Measurements from ENCODE around the gene ISY1. TPM values are rescaled to one million over a fixed set of nuclear protein-coding genes. Genes with fewer than 3 reads are reported as not detected.
"Not testable (repeated sequence)": the region's sequence is repeated elsewhere in the genome, so short reads cannot be mapped to it uniquely, and the experiment has no call there.

Gene ISY1
- total RNA-seq, 1 donor from 2014 or later = 25.9 TPM

GRCh38 chr3:129123314-129124060 lies 37.4 kb downstream of the ISY1 start:
- no peak for DNase-seq
- no peak for ATAC-seq
- intact Hi-C loops (cut with micrococcal nuclease) = no loop called here

GRCh38 chr3:129122412-129123011 lies 38.4 kb downstream of the ISY1 start:
- DNase-seq (no peak), ATAC-seq (peak; percentile 4)
- intact Hi-C loops (cut with micrococcal nuclease) = no loop called here

- peak; percentile 92 for DNase-seq
- intact Hi-C loops (cut with micrococcal nuclease) = no loop called here
- ATAC-seq = peak; percentile 89
Observed at GRCh38 chr3:129121792-129122411, 39.0 kb downstream of the ISY1 start, which contains the start of gene RAB43. Gene RAB43 (minus strand): TSS chr3:129121804. CDS start chr3:129121489, 315 bp downstream.

GRCh38 chr3:129121016-129121791 lies 39.7 kb downstream of the ISY1 start:
- DNase-seq (no peak), ATAC-seq (peak; percentile 1)
- intact Hi-C loops (cut with micrococcal nuclease) = no loop called here

- intact Hi-C loops (cut with micrococcal nuclease) = no loop called here
- DNase-seq = peak; percentile 86
- ATAC-seq = peak; percentile 51
Observed at GRCh38 chr3:129120254-129121004, 40.4 kb downstream of the ISY1 start.

GRCh38 chr3:129119365-129120100 lies 41.3 kb downstream of the ISY1 start:
- ATAC-seq (no peak), DNase-seq (no peak)
- intact Hi-C loops (cut with micrococcal nuclease) = no loop called here

GRCh38 chr3:129118745-129119144 lies 42.1 kb downstream of the ISY1 start:
- DNase-seq = no peak
- intact Hi-C loops (cut with micrococcal nuclease) = no loop called here
- ATAC-seq = no peak

GRCh38 chr3:129117134-129117533 lies 43.7 kb downstream of the ISY1 start:
- intact Hi-C loops (cut with micrococcal nuclease) = no loop called here
- DNase-seq = no peak
- no peak for ATAC-seq

- intact Hi-C loops (cut with micrococcal nuclease) = no loop called here
- DNase-seq (no peak), ATAC-seq (no peak)
Observed at GRCh38 chr3:129116482-129116946, 44.3 kb downstream of the ISY1 start.

GRCh38 chr3:129114455-129114854 lies 46.4 kb downstream of the ISY1 start:
- no peak for ATAC-seq
- intact Hi-C loops (cut with micrococcal nuclease) = no loop called here
- DNase-seq = no peak

- ATAC-seq (no peak), DNase-seq (no peak)
- intact Hi-C loops (cut with micrococcal nuclease) = no loop called here
Observed at GRCh38 chr3:129112308-129113052, 48.4 kb downstream of the ISY1 start.

- ATAC-seq = not testable (repeated sequence)
Observed at GRCh38 chr3:129111076-129111780, 49.6 kb downstream of the ISY1 start.

GRCh38 chr3:129107793-129108192 lies 53.1 kb downstream of the ISY1 start:
- intact Hi-C loops (cut with micrococcal nuclease) = no loop called here
- ATAC-seq = no peak
- no peak for DNase-seq

More at GRCh38 chr3:129111076-129111780, 49.6 kb downstream of the ISY1 start:
- DNase-seq; intact Hi-C loops (cut with micrococcal nuclease): not testable (repeated sequence)

GRCh38 chr3:129106866-129107565 lies 53.8 kb downstream of the ISY1 start:
- ATAC-seq (no peak), DNase-seq (no peak)
- intact Hi-C loops (cut with micrococcal nuclease) = no loop called here

GRCh38 chr3:129106320-129106719 lies 54.5 kb downstream of the ISY1 start:
- DNase-seq (peak; percentile 46), ATAC-seq (peak; percentile 61)
- intact Hi-C loops (cut with micrococcal nuclease) = no loop called here

- intact Hi-C loops (cut with micrococcal nuclease) = no loop called here
- no peak for ATAC-seq
- DNase-seq = no peak
Observed at GRCh38 chr3:129105862-129106261, 55.0 kb downstream of the ISY1 start.
